Retinal pigment epithelial cell (primary cell): ENCODE measurements around the gene MIR17HG.

Experiments
- DNase-seq: peaks from one replicate; pipeline ENCODE4 v3.0.0-alpha.2; 2010; ENCODE audit warnings: low read depth
- H3K4me3 ChIP-seq: 2 replicates; pipeline ENCODE4 v1.5.1; 2011; ENCODE audit warnings: mild to moderate bottlenecking, low read length, control low read depth, moderate library complexity
- TF ChIP-seq, protein P1 (sequence below): conservative IDR thresholded peaks from 2 replicates; pipeline ENCODE4 v1.5.1; 2011; ENCODE audit warnings: low read depth, low read length, control low read depth, inconsistent platforms

The MIR17HG gene

DNA sequence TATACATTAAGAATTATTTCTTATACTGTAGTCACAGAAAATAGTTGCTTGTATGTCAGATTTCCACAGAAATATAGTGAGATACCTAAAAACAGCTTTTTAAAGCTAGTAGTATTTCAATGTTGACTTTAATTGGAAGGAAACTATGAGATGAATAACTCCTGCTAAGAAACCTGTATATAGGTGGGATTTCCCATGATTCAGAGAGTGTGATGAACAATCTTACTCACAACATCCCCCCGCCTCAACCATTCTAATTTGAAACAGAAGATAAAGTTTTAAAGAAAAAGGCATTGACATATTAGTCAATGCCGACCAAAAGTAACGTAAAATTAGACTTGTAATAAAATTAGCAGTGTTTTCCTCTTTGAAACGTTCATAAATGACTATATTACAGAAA lies 1.4 kb upstream of the MIR17HG start:
- DNase-seq: no peak
- no peak overlapping the region for H3K4me3 ChIP-seq
- TF ChIP-seq, protein P1, sequence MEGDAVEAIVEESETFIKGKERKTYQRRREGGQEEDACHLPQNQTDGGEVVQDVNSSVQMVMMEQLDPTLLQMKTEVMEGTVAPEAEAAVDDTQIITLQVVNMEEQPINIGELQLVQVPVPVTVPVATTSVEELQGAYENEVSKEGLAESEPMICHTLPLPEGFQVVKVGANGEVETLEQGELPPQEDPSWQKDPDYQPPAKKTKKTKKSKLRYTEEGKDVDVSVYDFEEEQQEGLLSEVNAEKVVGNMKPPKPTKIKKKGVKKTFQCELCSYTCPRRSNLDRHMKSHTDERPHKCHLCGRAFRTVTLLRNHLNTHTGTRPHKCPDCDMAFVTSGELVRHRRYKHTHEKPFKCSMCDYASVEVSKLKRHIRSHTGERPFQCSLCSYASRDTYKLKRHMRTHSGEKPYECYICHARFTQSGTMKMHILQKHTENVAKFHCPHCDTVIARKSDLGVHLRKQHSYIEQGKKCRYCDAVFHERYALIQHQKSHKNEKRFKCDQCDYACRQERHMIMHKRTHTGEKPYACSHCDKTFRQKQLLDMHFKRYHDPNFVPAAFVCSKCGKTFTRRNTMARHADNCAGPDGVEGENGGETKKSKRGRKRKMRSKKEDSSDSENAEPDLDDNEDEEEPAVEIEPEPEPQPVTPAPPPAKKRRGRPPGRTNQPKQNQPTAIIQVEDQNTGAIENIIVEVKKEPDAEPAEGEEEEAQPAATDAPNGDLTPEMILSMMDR: no peak

DNA sequence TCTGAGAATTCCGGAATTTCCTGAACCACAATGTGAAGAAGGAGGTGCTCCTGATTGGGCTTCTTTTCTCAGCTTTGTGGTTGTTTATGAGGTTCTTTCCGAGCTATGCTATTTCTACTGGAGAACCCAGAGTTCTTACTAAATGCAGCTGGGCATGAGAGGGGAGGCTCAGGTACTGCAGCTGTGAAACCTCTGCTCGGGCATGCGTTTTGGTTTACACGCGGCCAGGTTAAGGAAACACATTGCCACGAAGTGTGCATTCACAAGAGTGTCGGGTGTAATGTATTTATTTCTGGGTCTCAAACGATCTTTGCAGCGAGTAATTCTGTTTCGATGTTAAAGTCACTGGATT lies 661 bp upstream of the MIR17HG start:
- H3K4me3 ChIP-seq: peak overlapping the region; percentile 41
- no peak for DNase-seq
- TF ChIP-seq, protein P1: no peak

- no peak for DNase-seq
- H3K4me3 ChIP-seq: peak overlapping the region; percentile 51
- TF ChIP-seq, protein P1: no peak
These were observed 764 bp downstream of the MIR17HG start for GRCh38 chr13:91347996-91348905.

- peak; percentile 55 for DNase-seq
- H3K4me3 ChIP-seq: peak overlapping the region; percentile 62
- TF ChIP-seq, protein P1: peak; percentile 82
These were observed 1.5 kb downstream of the MIR17HG start for GRCh38 chr13:91348906-91349435.

GRCh38 chr13:91349992-91350911 lies 2.8 kb downstream of the MIR17HG start:
- no peak for DNase-seq
- TF ChIP-seq, protein P1: no peak
- peak overlapping the region; percentile 62 for H3K4me3 ChIP-seq

DNA sequence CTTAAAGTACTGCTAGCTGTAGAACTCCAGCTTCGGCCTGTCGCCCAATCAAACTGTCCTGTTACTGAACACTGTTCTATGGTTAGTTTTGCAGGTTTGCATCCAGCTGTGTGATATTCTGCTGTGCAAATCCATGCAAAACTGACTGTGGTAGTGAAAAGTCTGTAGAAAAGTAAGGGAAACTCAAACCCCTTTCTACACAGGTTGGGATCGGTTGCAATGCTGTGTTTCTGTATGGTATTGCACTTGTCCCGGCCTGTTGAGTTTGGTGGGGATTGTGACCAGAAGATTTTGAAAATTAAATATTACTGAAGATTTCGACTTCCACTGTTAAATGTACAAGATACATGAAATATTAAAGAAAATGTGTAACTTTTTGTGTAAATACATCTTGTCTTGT lies 3.6 kb downstream of the MIR17HG start:
- H3K4me3 ChIP-seq: peak overlapping the region; percentile 62
- TF ChIP-seq, protein P1: no peak
- no peak for DNase-seq
